NCI-H2227 (cell line): ENCODE measurements around the gene DZANK1.
"Not testable (repeated sequence)": the region's sequence is repeated elsewhere in the genome, so short reads cannot be mapped to it uniquely, and the experiment has no call there.

ENCODE experiments used
- DNase-seq: peaks from one replicate; lab custom pipeline; 2025; ENCODE audit not compliant: unreplicated experiment; lab: John Stamatoyannopoulos, UW

Gene DZANK1

GRCh38 chr20:18466894-18467730, at the start of gene DZANK1, which contains the start of gene POLR3F:
Gene DZANK1 (minus strand): TSS chr20:18467030. CDS start chr20:18465358, 1,672 bp downstream.
Gene POLR3F (plus strand): TSS chr20:18467390. CDS start chr20:18467507, 117 bp downstream.
- peak; percentile 98 for DNase-seq

- DNase-seq = no peak
Observed at GRCh38 chr20:18515973-18516372, 49.1 kb upstream of the DZANK1 start.

GRCh38 chr20:18514127-18514526, 47.3 kb upstream of the DZANK1 start:
- no peak for DNase-seq

GRCh38 chr20:18513208-18513607, 46.4 kb upstream of the DZANK1 start:
- no peak for DNase-seq

- no peak for DNase-seq
Observed at GRCh38 chr20:18511571-18511970, 44.7 kb upstream of the DZANK1 start.

GRCh38 chr20:18507218-18508191, 40.7 kb upstream of the DZANK1 start, which contains the start of gene SEC23B:
Gene SEC23B (plus strand): TSS chr20:18507940. CDS start chr20:18510836, 2,896 bp downstream.
- DNase-seq = peak; percentile 98

- DNase-seq = peak; percentile 45
Observed at GRCh38 chr20:18506744-18507143, 39.9 kb upstream of the DZANK1 start.

GRCh38 chr20:18504479-18505060, 37.7 kb upstream of the DZANK1 start:
- DNase-seq = no peak

- DNase-seq = not testable (repeated sequence)
Observed at GRCh38 chr20:18501672-18502071, 34.8 kb upstream of the DZANK1 start.

GRCh38 chr20:18497603-18498002, 30.8 kb upstream of the DZANK1 start:
- DNase-seq = no peak

GRCh38 chr20:18496740-18497592, 30.1 kb upstream of the DZANK1 start, which contains the start of gene RBBP9:
Gene RBBP9 (minus strand): TSS chr20:18497225. CDS start chr20:18497167, 58 bp downstream.
- DNase-seq = peak; percentile 94

GRCh38 chr20:18496042-18496441, 29.2 kb upstream of the DZANK1 start:
- DNase-seq = peak; percentile 28

GRCh38 chr20:18488301-18488700, 21.5 kb upstream of the DZANK1 start:
- no peak for DNase-seq

GRCh38 chr20:18481596-18481995, 14.8 kb upstream of the DZANK1 start:
- DNase-seq = no peak

GRCh38 chr20:18477821-18478220, 11.0 kb upstream of the DZANK1 start:
- DNase-seq = no peak

GRCh38 chr20:18477218-18477617, 10.4 kb upstream of the DZANK1 start:
- DNase-seq = no peak

GRCh38 chr20:18466574-18466893, 296 bp downstream of the DZANK1 start:
- no peak for DNase-seq

GRCh38 chr20:18465536-18466200, 1.2 kb downstream of the DZANK1 start:
- no peak for DNase-seq

- no peak for DNase-seq
Observed at GRCh38 chr20:18456600-18456999, 10.2 kb downstream of the DZANK1 start.

- peak; percentile 87 for DNase-seq
Observed at GRCh38 chr20:18443886-18444285, 22.9 kb downstream of the DZANK1 start.
